MCF 10A (cell line): ENCODE measurements around the gene NFAT5. TPM values are rescaled to one million over a fixed set of nuclear protein-coding genes. Genes with fewer than 3 reads are reported as not detected.
"Not testable (repeated sequence)": the region's sequence is repeated elsewhere in the genome, so short reads cannot be mapped to it uniquely, and the experiment has no call there.

Source experiments
- Bru-seq: library from RNA; stranded (reverse); fragments of 400-500 nt; gene quantifications from one replicate; lab custom pipeline; 2021; lab: Mats Ljungman, UMichigan
- BruChase-seq, 2 experiments: library from RNA; stranded (reverse); fragments of 400-500 nt; gene quantifications; one replicate each; lab custom pipeline; 2021; lab: Mats Ljungman, UMichigan
- BruUV-seq: library from RNA; stranded (reverse); fragments of 400-500 nt; replicated peaks from 2 replicates; lab custom pipeline; 2021; lab: Mats Ljungman, UMichigan
- CTCF ChIA-PET: fragments of 300-600 bp; sonication (Branson Sonifier 250); formaldehyde crosslinking; extraction: SDS; loops from one replicate; lab custom pipeline; 2021; ENCODE audit warnings: antibody characterized with exemption, inconsistent platforms; lab: Yijun Ruan, JAX
- POLR2A ChIA-PET: fragments of 300-600, 350-650 bp; sonication (Branson Sonifier 250); formaldehyde crosslinking; extraction: SDS; loops from one replicate; lab custom pipeline; 2020; ENCODE audit warnings: antibody characterized with exemption, inconsistent platforms; lab: Yijun Ruan, JAX
- DNase-seq: peaks from one replicate; pipeline ENCODE4 v3.0.0-alpha.2; 2018; ENCODE audit not compliant: unreplicated experiment
- H3K27ac Mint-ChIP-seq: one replicate; pipeline ENCODE4 v1.8.0; 2022; ENCODE audit warnings: mild to moderate bottlenecking, low read depth, mixed read lengths; ENCODE audit not compliant: unreplicated experiment
- H3K27me3 Mint-ChIP-seq: one replicate; pipeline ENCODE4 v1.8.0; 2022; ENCODE audit warnings: mixed read lengths; ENCODE audit not compliant: insufficient read depth, unreplicated experiment
- H3K36me3 Mint-ChIP-seq: one replicate; pipeline ENCODE4 v1.8.0; 2022; ENCODE audit warnings: mild to moderate bottlenecking, moderate library complexity, mixed read lengths; ENCODE audit not compliant: insufficient read depth, unreplicated experiment
- H3K4me1 Mint-ChIP-seq: one replicate; pipeline ENCODE4 v1.8.0; 2022; ENCODE audit warnings: mixed read lengths; ENCODE audit not compliant: insufficient read depth, unreplicated experiment
- H3K4me3 Mint-ChIP-seq: one replicate; pipeline ENCODE4 v1.8.0; 2022; ENCODE audit warnings: mild to moderate bottlenecking, moderate library complexity, mixed read lengths; ENCODE audit not compliant: unreplicated experiment
- H3K9me3 Mint-ChIP-seq: one replicate; pipeline ENCODE4 v1.8.0; 2022; ENCODE audit warnings: mixed read lengths; ENCODE audit not compliant: unreplicated experiment
- intact Hi-C: fragments of 100-400 bp; cut with micrococcal nuclease; formaldehyde crosslinking; loops from 2 replicates; pipeline ENCODE4 v1.14.1; 2022
- long read RNA-seq: library from polyadenylated mRNA; stranded (forward); transcript quantifications from one replicate; pipeline ENCODE4 v2.0.0, GENCODE V29; 2022
- total RNA-seq: library from RNA; stranded (reverse); gene quantifications from 2 replicates; pipeline ENCODE4 v1.2.3, GENCODE V29; 2022
- TF ChIP-seq, protein P1 (sequence below): fragments of 200-600 bp; IDR thresholded peaks from one replicate; pipeline ENCODE4 v1.8.0; 2022; ENCODE audit warnings: antibody characterized with exemption, mild to moderate bottlenecking; ENCODE audit not compliant: unreplicated experiment

Gene NFAT5
- total RNA-seq (35.8 and 46.4 TPM in 2 replicates), Bru-seq, nascent RNA (percentile 94 among the genes with signal in this experiment), BruChase-seq, experiment 1, labeled RNA remaining after a 6-hour chase (percentile 94 among the genes with signal in this experiment), BruChase-seq, experiment 2, labeled RNA remaining after a 2-hour chase (percentile 95 among the genes with signal in this experiment)
- long read RNA-seq, full-length matches to known transcripts, result 1 of 14 reads
- long read RNA-seq, partial matches to known transcripts, result 4 of 14 reads
- long read RNA-seq, other reads (novel, unspliced or antisense), result 9 of 14 reads

GRCh38 chr16:69565671-69566239 is at the start of gene NFAT5:
TSS of gene NFAT5 (plus strand) at chr16:69565966. CDS start at chr16:69566302, 336 bp downstream.
- CTCF ChIA-PET, result interaction anchor here (0.6 to 0.7 kb wide), 2 partner anchors 399 to 1032 kb away, joined by 3 read pairs; no protein-coding TSS in a partner anchor
- no peaks in the 10 kb centered on the region for H3K9me3 Mint-ChIP-seq
- H3K36me3 Mint-ChIP-seq, result peaks cover 15% of the 10 kb centered on the region
- peak within 1 kb of the TSS; percentile 99 for H3K4me3 Mint-ChIP-seq
- intact Hi-C loops, result loop anchor here (1.0 to 10.0 kb wide), 3 partner anchors 62 to 169 kb away; no protein-coding TSS in a partner anchor
- H3K27ac Mint-ChIP-seq, result peak within 1 kb of the TSS; percentile 98
- H3K4me1 Mint-ChIP-seq, result no peaks in the 10 kb centered on the region
- no TSS peak for BruUV-seq
- POLR2A ChIA-PET, result interaction anchor here (1.0 to 4.6 kb wide), 10 partner anchors 12 to 189 kb away, joined by 3 to 25 read pairs (median 5); partner anchors contain the start of genes CYB5B and NOB1
- TF ChIP-seq, protein P1, sequence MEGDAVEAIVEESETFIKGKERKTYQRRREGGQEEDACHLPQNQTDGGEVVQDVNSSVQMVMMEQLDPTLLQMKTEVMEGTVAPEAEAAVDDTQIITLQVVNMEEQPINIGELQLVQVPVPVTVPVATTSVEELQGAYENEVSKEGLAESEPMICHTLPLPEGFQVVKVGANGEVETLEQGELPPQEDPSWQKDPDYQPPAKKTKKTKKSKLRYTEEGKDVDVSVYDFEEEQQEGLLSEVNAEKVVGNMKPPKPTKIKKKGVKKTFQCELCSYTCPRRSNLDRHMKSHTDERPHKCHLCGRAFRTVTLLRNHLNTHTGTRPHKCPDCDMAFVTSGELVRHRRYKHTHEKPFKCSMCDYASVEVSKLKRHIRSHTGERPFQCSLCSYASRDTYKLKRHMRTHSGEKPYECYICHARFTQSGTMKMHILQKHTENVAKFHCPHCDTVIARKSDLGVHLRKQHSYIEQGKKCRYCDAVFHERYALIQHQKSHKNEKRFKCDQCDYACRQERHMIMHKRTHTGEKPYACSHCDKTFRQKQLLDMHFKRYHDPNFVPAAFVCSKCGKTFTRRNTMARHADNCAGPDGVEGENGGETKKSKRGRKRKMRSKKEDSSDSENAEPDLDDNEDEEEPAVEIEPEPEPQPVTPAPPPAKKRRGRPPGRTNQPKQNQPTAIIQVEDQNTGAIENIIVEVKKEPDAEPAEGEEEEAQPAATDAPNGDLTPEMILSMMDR, result no peak
- DNase-seq, result peak; percentile 85
- no peaks in the 10 kb centered on the region for H3K27me3 Mint-ChIP-seq

DNA sequence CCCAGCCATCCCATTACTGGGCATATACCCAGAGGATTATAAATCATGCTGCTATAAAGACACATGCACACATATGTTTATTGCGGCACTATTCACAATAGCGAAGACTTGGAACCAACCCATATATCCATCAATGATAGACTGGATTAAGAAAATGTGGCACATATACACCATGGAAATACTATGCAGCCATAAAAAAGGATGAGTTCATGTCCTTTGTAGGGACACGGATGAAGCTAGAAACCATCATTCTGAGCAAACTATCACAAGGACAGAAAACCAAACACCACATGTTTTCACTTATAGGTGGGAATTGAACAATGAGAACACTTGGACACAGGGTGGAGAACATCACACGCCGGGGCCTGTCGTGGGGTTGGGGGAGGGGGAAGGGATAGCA is 47.9 kb upstream of the NFAT5 start:
- BruUV-seq, CTCF ChIA-PET, H3K27me3 Mint-ChIP-seq, intact Hi-C loops, H3K9me3 Mint-ChIP-seq, H3K27ac Mint-ChIP-seq, DNase-seq, H3K36me3 Mint-ChIP-seq, POLR2A ChIA-PET, H3K4me3 Mint-ChIP-seq: not testable (repeated sequence)
- peaks cover 31% of the 10 kb centered on the region for H3K4me1 Mint-ChIP-seq

- Mint-ChIP-seq H3K4me1 (peaks cover 11% of the 10 kb centered on the region), H3K4me3 (no peak overlapping the region), H3K9me3 (peaks cover 7% of the 10 kb centered on the region), H3K27ac (peak overlapping the region; percentile 51), H3K27me3 (no peaks in the 10 kb centered on the region), H3K36me3 (no peaks in the 10 kb centered on the region)
- DNase-seq, result no peak
- CTCF ChIA-PET, result interaction anchor here (0.6 to 1.1 kb wide), 3 partner anchors 70 to 234 kb away, joined by 3 to 4 read pairs (median 3); partner anchors contain the start of gene NOB1
- TF ChIP-seq, protein P1, result no peak
- TSS peak; percentile 97 for BruUV-seq
- POLR2A ChIA-PET, result interaction anchor here (1.1 kb wide), 1 partner anchor 16 kb away, joined by 4 read pairs; no protein-coding TSS in a partner anchor
- intact Hi-C loops, result no loop called here
These were observed 45.4 kb upstream of the NFAT5 start for GRCh38 chr16:69520413-69520799.

- peaks cover 7% of the 10 kb centered on the region for H3K9me3 Mint-ChIP-seq
- peak overlapping the region; percentile 51 for H3K27ac Mint-ChIP-seq
- H3K4me1 Mint-ChIP-seq, result peaks cover 11% of the 10 kb centered on the region
- H3K36me3 Mint-ChIP-seq, result no peaks in the 10 kb centered on the region
- intact Hi-C loops, result no loop called here
- TSS peak; percentile 91 for BruUV-seq
- H3K27me3 Mint-ChIP-seq, result no peaks in the 10 kb centered on the region
- H3K4me3 Mint-ChIP-seq, result no peak overlapping the region
- ChIA-PET POLR2A (interaction anchor here (0.6 to 1.1 kb wide), 2 partner anchors 16 to 56 kb away, joined by 3 to 4 read pairs; no protein-coding TSS in a partner anchor), CTCF (interaction anchor here (1.1 kb wide), 1 partner anchor 71 kb away, joined by 3 read pairs; no protein-coding TSS in a partner anchor)
- TF ChIP-seq, protein P1, result no peak
- no peak for DNase-seq
These were observed 44.8 kb upstream of the NFAT5 start for GRCh38 chr16:69520800-69521602.
